Stimulated activated CD8-positive, alpha-beta memory T cell treated with anti-CD3 and anti-CD28 coated beads, Interleukin-7, amount 100 ng/mL, for 1 hour (primary cell): Measurements from ENCODE around the gene LHFPL2.

Experiments
- DNase-seq, 2 donors: peaks; one replicate each; pipeline ENCODE4 v3.0.0-alpha.2; 2020; ENCODE audit warnings: low read depth in 2 of 2

The LHFPL2 gene

GRCh38 chr5:78568212-78568611 is 80.4 kb downstream of the LHFPL2 start:
- no peak for DNase-seq

DNA sequence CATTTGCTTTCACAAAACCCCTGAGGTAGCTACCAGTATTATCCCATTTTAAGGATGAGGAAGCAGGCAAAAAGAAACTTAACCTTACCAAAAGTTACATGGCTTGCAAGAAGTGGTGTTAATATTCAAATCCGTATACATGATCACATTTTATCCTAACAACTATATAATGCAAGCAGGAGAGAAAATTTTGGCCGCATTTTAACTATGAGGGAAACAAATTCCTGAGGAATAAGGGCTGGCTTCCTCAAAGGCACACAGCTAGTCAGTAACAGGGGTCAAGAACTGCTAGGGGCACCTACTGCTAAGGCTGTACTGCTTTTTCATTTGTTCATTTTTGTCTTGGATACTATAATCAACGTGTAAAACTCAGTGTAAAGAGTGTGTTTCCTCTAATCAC is 81.0 kb downstream of the LHFPL2 start:
- no peak for DNase-seq

- DNase-seq: no peak
These were observed 81.7 kb downstream of the LHFPL2 start for GRCh38 chr5:78566747-78567425.

DNA sequence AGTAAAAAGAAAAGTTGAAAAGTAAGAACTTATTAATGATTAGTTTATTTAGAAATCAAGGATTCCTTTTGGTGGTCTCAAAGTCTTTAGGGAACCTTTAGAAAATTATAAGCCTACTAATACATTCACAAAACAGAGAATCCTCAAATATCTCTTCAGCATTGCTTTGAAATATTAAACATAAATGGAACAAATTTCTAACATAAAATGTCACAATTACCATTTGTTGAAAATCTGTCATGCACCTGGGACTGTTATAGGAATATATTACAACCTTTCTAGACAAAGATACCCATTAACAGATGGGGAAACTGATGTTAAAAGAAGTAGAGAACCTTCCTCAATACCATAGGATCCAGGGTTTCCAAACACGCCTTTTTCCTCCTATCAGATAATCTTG is 83.2 kb downstream of the LHFPL2 start:
- no peak for DNase-seq

DNA sequence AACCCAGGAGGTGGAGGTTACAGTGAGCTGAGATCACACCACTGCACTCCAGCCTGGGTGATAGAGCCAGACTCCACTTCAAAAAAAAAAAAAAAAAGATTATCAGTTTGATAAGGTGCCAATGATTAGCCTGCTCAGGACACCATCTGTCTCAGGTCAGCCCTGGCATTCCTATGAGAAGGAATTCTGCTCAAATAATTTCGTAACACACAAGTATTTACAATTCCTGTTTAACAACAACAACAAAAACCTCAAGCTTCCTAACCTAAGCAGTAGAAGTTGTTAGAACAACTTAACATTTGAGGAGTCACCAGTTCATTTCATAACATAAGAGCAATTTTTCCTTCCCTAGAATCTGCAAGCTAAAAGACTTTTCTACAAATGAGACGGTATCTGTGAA is 85.0 kb downstream of the LHFPL2 start:
- no peak for DNase-seq

DNA sequence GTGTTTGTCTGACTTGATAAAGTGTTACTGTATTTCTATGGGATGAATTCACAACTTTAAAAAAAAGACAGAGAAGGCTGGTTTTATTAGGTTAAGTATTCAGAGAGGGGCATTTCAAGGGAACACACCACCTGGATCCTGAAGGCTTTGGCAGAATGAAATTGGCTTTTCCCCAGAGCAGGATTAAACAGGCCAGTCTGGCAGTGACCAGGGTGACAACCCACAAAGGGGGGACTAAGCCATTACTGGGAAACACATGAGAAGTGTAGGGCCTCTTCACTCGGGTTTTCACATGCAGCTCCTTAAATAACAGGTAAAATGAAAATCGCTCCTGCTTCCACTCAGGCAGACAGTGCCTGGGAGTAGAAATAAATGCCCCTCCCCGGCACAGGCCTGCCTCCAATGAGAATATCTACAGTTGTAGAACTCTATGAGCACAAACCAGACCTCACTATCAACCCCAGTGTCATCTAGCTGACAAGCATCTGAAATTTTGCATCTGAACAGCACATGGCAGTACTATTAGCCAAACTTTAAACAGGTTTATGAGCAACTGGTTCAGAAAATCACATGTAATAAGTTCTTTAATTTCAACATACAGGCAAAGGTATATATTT is 85.8 kb downstream of the LHFPL2 start:
- no peak for DNase-seq

DNA sequence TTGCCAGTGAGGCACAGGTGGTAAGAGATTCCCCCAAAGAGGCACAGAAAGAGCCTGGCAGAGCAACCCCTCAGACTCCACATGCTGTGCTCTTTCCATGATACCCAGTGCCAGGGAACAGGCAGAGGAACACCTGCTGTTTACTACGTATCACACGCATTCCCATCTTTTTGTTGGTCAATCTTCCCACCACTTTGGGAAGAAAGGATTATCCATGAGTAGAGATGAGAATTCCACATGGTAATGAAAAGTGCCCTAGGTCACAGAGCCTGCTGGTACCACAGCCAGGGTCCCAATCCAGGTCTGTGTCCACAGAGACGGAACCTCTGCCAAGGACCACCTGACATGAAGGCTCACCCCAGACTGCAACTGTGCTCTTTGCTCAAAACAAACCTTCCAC is 86.6 kb downstream of the LHFPL2 start:
- no peak for DNase-seq

GRCh38 chr5:78561261-78561660 is 87.3 kb downstream of the LHFPL2 start:
- no peak for DNase-seq

GRCh38 chr5:78560000-78560855 is 88.3 kb downstream of the LHFPL2 start:
- no peak for DNase-seq

- no peak for DNase-seq
These were observed 91.0 kb downstream of the LHFPL2 start for GRCh38 chr5:78557601-78558000.

DNA sequence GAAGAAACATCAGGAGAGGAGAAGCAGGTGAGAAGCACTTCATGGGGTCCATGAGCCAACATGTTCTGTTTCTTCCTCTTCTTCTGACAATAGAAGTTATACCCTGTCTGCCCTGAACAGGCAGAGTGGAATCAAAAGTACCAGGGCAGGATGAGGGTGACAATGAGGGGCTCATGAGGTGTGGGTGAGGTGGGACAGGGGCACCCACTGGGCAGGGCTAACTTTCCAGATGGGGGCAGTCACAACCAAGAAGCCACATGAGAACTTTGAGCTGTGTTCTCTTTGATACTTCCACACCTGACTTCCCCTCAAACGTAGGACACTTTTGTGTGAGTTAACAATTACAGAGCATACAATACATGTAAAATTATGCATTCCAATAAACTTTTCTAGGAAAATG is 92.7 kb downstream of the LHFPL2 start:
- no peak for DNase-seq

DNA sequence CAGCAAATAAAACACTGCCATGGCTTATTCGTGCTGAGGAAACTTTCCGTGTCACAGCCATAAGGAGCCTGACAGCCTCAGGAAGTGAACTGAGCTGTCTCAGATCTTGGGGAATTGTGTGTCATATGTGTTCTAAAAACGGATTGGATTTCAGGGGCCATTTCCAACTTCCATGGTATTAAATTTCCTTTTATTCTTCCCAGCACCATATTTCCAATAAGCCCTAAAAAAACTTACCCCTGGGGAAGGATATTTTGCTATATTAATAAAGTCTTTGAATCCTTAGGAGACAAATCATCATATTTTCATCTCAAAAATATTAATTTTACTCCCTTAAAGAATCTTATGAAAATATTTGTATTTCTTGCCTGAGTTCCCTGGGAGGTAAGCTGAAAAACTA is 93.9 kb downstream of the LHFPL2 start:
- DNase-seq: no peak

GRCh38 chr5:78553580-78554353 is 94.8 kb downstream of the LHFPL2 start:
- no peak for DNase-seq

- DNase-seq: no peak
These were observed 95.7 kb downstream of the LHFPL2 start for GRCh38 chr5:78552729-78553342.

DNA sequence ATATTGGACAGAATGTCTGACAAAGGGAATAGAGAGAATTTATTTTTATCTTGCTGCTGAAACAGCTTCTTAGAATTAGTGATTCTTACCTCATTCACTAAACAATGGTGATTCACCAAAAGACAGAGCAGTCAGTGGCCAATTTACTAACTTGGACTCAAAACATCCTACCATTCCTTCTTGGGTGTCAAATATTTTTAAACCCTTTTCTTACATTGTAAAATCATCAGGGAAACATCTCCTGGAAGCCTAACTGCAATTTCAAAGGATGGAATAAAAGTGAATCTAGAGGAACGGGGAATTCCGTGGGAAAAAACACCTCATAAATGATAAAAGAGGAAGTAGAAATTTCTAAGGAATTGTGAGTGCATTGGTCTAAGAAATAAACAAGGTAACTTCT is 97.7 kb downstream of the LHFPL2 start:
- no peak for DNase-seq

- no peak for DNase-seq
These were observed 99.5 kb downstream of the LHFPL2 start for GRCh38 chr5:78549043-78549442.

DNA sequence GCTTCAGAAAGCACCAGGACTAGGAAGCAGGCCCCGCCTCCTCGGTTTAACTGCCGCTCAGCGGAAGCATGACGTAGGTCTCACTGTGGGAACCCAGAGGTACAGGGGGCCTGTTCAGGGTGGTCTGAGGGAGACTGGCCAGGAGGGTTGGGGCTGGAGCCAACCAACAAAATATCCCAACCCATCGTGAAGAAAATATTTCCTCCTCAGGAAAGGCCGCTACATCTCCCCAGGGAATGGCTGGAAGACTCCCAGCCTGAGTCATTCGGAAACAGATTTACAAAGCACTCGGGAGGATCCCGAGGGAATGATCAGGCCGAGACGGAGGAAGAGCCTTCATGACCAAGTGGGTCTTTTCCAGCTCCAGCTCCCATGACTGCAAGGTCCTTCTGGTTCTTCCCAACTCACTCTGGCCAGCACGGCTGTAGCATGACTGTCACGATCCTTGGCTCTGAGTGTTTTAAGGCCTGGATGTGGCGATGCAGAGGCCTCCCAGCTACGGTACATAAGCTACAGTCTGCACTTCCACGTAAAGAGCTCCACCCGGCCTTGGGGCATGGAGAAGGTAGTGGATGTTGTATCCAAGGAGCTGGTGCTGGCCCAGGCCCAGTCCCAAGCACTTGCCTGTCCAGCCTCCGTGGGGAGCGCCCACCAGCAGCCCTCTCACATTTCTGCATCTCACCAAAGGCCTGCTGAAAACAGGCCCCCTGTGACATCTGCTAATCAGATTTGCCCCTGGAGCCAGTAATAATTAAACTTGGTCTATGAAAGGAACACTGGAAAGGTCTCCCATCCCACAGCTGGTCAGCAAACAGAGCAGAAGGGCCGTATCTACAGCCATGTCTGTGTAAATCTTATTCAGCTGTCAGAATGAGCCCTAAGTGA is 100.6 kb downstream of the LHFPL2 start:
- DNase-seq: no peak

DNA sequence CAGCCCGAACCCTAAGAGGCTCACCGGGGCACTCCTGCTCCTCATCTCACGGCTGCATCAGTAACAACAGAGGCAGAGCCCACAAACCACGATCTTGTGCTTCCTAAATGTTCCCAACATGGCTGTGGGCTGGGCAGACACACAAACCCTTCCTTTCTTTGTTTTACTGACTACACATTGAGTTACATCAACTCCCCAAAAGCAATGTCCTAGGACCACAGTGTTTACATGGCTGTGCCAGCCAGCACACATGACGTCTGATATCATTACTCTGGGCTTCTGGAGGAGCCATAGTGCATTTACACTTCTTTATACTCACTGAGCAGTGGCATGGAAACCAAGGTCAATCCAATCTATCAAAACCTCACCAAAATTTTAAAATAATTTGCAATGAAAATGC is 101.4 kb downstream of the LHFPL2 start:
- DNase-seq: no peak

DNA sequence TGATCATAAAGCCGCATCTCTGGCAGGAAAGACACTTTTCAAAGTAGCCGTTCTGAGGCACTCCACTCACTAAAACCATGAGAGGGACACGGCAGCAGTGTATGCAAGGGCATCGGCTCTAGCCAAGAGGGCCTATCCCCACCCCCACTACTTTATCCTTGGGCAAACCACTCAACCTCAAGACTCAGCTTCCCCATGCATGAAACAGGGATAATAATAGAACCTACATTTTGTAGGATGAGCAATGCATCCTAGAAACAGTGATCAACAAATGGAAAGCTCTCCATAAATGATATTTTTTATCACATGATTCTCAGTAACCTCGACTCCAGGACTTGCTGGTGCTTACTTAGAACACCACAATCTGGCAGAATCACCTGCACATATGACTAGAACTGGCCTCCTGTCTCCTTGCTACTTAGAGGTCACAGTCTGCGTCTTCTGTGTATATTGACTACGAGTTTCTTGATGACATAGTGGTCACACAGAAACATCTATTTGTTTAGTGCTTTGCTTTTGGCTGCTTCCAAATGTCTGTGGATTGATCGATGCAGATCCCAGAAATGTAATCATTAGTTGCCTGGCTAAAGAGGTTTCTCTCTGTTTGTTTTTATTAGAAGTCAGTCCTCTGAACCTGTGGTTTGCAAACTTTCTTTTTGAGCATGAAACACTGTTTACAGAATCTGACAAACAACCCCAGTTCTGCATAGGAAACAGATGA is 102.1 kb downstream of the LHFPL2 start:
- no peak for DNase-seq

GRCh38 chr5:78545406-78545805 is 103.2 kb downstream of the LHFPL2 start:
- no peak for DNase-seq
